CD4-positive, CD25-positive, alpha-beta regulatory T cell (primary cell): Measurements from ENCODE around the gene NECTIN2. TPM values are rescaled to one million over a fixed set of nuclear protein-coding genes. Genes with fewer than 3 reads are reported as not detected.
"Not testable (repeated sequence)": the region's sequence is repeated elsewhere in the genome, so short reads cannot be mapped to it uniquely, and the experiment has no call there.

ENCODE experiments used
- ATAC-seq, 2 donors: fragments of 150-1000 bp; cut with Tn5 transposase; one replicate each; pipeline ENCODE4 v1.10.0; 2021; ENCODE audit warnings: low read depth in 2 of 2, moderate number of reproducible peaks in 2 of 2, moderate library complexity in 1 of 2
- DNase-seq, 3 donors: peaks; one replicate each; pipeline versions ENCODE4 v3.0.0 to v3.0.0-alpha.2; 2012 to 2022; ENCODE audit warnings: mixed read lengths in 1 of 3
- H3K27ac ChIP-seq: one replicate; pipeline ENCODE4 v1.7.0; 2013; ENCODE audit warnings: mild to moderate bottlenecking, low read length; ENCODE audit not compliant: insufficient read depth, poor library complexity, severe bottlenecking
- H3K27me3 ChIP-seq: one replicate; pipeline ENCODE4 v1.7.0; 2013; ENCODE audit warnings: low read length; ENCODE audit not compliant: control insufficient read depth, insufficient read depth
- H3K36me3 ChIP-seq: one replicate; pipeline ENCODE4 v1.7.0; 2013; ENCODE audit warnings: mild to moderate bottlenecking, low read length, moderate library complexity; ENCODE audit not compliant: control insufficient read depth, insufficient read depth
- H3K4me1 ChIP-seq: 2 replicates; pipeline ENCODE4 v1.7.0; 2013; ENCODE audit warnings: mild to moderate bottlenecking, low read length; ENCODE audit not compliant: insufficient read depth, control insufficient read depth, poor library complexity, severe bottlenecking
- H3K4me3 ChIP-seq: one replicate; pipeline ENCODE4 v1.7.0; 2013; ENCODE audit warnings: low read depth, mild to moderate bottlenecking, low read length, moderate library complexity
- H3K9me3 ChIP-seq, 2 experiments: 1 replicate in 1 of 2; 2 replicates in 1 of 2; pipeline ENCODE4 v1.7.0; 2013; ENCODE audit warnings: low read length in 2 of 2, mild to moderate bottlenecking in 1 of 2, moderate library complexity in 1 of 2; ENCODE audit not compliant: control insufficient read depth in 2 of 2
- H3K27ac Mint-ChIP-seq, 3 donors: one replicate each; pipeline ENCODE4 v1.8.0; 2020 to 2022; ENCODE audit warnings: mild to moderate bottlenecking in 3 of 3, mixed read lengths in 3 of 3, moderate library complexity in 2 of 3
- H3K27me3 Mint-ChIP-seq: one replicate; pipeline ENCODE4 v1.8.0; 2022; ENCODE audit warnings: mild to moderate bottlenecking, mixed read lengths
- H3K36me3 Mint-ChIP-seq: one replicate; pipeline ENCODE4 v1.8.0; 2020; ENCODE audit warnings: mixed read lengths
- H3K4me1 Mint-ChIP-seq, 4 donors: one replicate each; pipeline ENCODE4 v1.8.0; 2020 to 2022; ENCODE audit warnings: mixed read lengths in 4 of 4, mild to moderate bottlenecking in 1 of 4
- H3K4me3 Mint-ChIP-seq, 4 donors: one replicate each; pipeline ENCODE4 v1.8.0; 2020 to 2022; ENCODE audit warnings: mild to moderate bottlenecking in 4 of 4, mixed read lengths in 4 of 4, moderate library complexity in 3 of 4
- H3K9me3 Mint-ChIP-seq, 7 donors: one replicate each; pipeline ENCODE4 v1.8.0; 2020 to 2022; ENCODE audit warnings: mixed read lengths in 7 of 7, mild to moderate bottlenecking in 3 of 7, moderate library complexity in 2 of 7
- polyA plus RNA-seq, 4 donors: library from polyadenylated mRNA; unstranded; fragments of 300-500 nt; fragmentation: Illumina TruSeq; gene quantifications; one replicate each; pipeline ENCODE4 v1.2.3, GENCODE V29; 2021
- total RNA-seq: library from RNA; stranded (reverse); gene quantifications from one replicate; pipeline ENCODE4 v1.2.3, GENCODE V29; 2022

NECTIN2 gene
- total and polyA plus RNA-seq, 5 donors from 2014 or later: 1.1 TPM; not detected in 4

- no peak for ATAC-seq
- H3K36me3 ChIP-seq: no peaks in the 10 kb centered on the region
- H3K27me3 ChIP-seq: no peaks in the 10 kb centered on the region
- Mint-ChIP-seq H3K27me3 (peaks cover 5% of the 10 kb centered on the region), H3K4me3 (no peak overlapping the region), H3K36me3 (no peaks in the 10 kb centered on the region), H3K27ac (no peak overlapping the region), H3K4me1 (peaks cover 0 to 3% (median 2%) of the 10 kb centered on the region in 4 donors), H3K9me3 (peaks cover 0 to 2% (median 0%) of the 10 kb centered on the region in 7 donors)
- no peak for DNase-seq
- H3K4me1 ChIP-seq: no peaks in the 10 kb centered on the region
- H3K27ac ChIP-seq: no peak overlapping the region
- no peak overlapping the region for H3K4me3 ChIP-seq
- no peaks in the 10 kb centered on the region for H3K9me3 ChIP-seq
Measured at GRCh38 chr19:44874317-44874716, 28.2 kb downstream of the NECTIN2 start.

- H3K4me3 Mint-ChIP-seq: no peak overlapping the region
- no peak overlapping the region for H3K27ac Mint-ChIP-seq
Measured at GRCh38 chr19:44875666-44876451, 29.8 kb downstream of the NECTIN2 start.

GRCh38 chr19:44876930-44877535 is 30.9 kb downstream of the NECTIN2 start:
- H3K4me1 Mint-ChIP-seq: peaks cover 0 to 3% (median 2%) of the 10 kb centered on the region in 4 donors
- peaks cover 0 to 2% (median 0%) of the 10 kb centered on the region in 7 donors for H3K9me3 Mint-ChIP-seq

More at GRCh38 chr19:44875666-44876451, 29.8 kb downstream of the NECTIN2 start:
- Histone ChIP-seq H3K9me3 (no peaks in the 10 kb centered on the region), H3K4me1 (no peaks in the 10 kb centered on the region), H3K27me3 (no peaks in the 10 kb centered on the region), H3K4me3 (no peak overlapping the region), H3K27ac (no peak overlapping the region), H3K36me3 (no peaks in the 10 kb centered on the region)
- no peak for ATAC-seq
- no peak for DNase-seq
- H3K4me1 Mint-ChIP-seq: peaks cover 0 to 3% (median 2%) of the 10 kb centered on the region in 4 donors
- H3K9me3 Mint-ChIP-seq: peaks cover 0 to 2% (median 0%) of the 10 kb centered on the region in 7 donors
- H3K27me3 Mint-ChIP-seq: no peaks in the 10 kb centered on the region
- no peaks in the 10 kb centered on the region for H3K36me3 Mint-ChIP-seq

GRCh38 chr19:44878120-44878865 is 32.2 kb downstream of the NECTIN2 start:
- H3K9me3 Mint-ChIP-seq: no peaks in the 10 kb centered on the region
- no peak overlapping the region for H3K27ac ChIP-seq
- H3K36me3 Mint-ChIP-seq: no peaks in the 10 kb centered on the region
- no peaks in the 10 kb centered on the region for H3K36me3 ChIP-seq
- H3K27me3 Mint-ChIP-seq: no peaks in the 10 kb centered on the region
- no peaks in the 10 kb centered on the region for H3K9me3 ChIP-seq
- no peaks in the 10 kb centered on the region for H3K27me3 ChIP-seq
- H3K27ac Mint-ChIP-seq: peak overlapping the region in 1 of 3 donors; percentile 69
- H3K4me1 Mint-ChIP-seq: peaks cover 0 to 3% (median 2%) of the 10 kb centered on the region in 4 donors
- no peak for ATAC-seq
- no peak for DNase-seq
- no peak overlapping the region for H3K4me3 ChIP-seq
- no peak overlapping the region for H3K4me3 Mint-ChIP-seq
- no peaks in the 10 kb centered on the region for H3K4me1 ChIP-seq

More at GRCh38 chr19:44876930-44877535, 30.9 kb downstream of the NECTIN2 start:
- H3K27me3 Mint-ChIP-seq: no peaks in the 10 kb centered on the region
- ATAC-seq (no peak), DNase-seq (no peak)
- Histone ChIP-seq H3K27me3 (no peaks in the 10 kb centered on the region), H3K4me1 (no peaks in the 10 kb centered on the region), H3K4me3 (no peak overlapping the region), H3K27ac (no peak overlapping the region), H3K36me3 (no peaks in the 10 kb centered on the region), H3K9me3 (no peaks in the 10 kb centered on the region)
- H3K36me3 Mint-ChIP-seq: no peaks in the 10 kb centered on the region
- no peak overlapping the region for H3K4me3 Mint-ChIP-seq
- no peak overlapping the region for H3K27ac Mint-ChIP-seq

GRCh38 chr19:44879309-44880065 is 33.4 kb downstream of the NECTIN2 start:
- Histone ChIP-seq H3K9me3 (no peaks in the 10 kb centered on the region), H3K27ac (no peak overlapping the region), H3K4me1 (no peaks in the 10 kb centered on the region), H3K36me3 (no peaks in the 10 kb centered on the region), H3K27me3 (no peaks in the 10 kb centered on the region), H3K4me3 (no peak overlapping the region)
- Mint-ChIP-seq H3K4me3 (no peak overlapping the region), H3K9me3 (no peaks in the 10 kb centered on the region), H3K27me3 (peaks cover 1% of the 10 kb centered on the region), H3K4me1 (peaks cover 0 to 3% (median 2%) of the 10 kb centered on the region in 4 donors), H3K27ac (no peak overlapping the region), H3K36me3 (no peaks in the 10 kb centered on the region)
- ATAC-seq (no peak), DNase-seq (no peak)

GRCh38 chr19:44882063-44882462 is 36.0 kb downstream of the NECTIN2 start:
- Histone ChIP-seq H3K9me3 (no peaks in the 10 kb centered on the region), H3K4me1 (no peaks in the 10 kb centered on the region), H3K27ac (no peak overlapping the region), H3K36me3 (no peaks in the 10 kb centered on the region), H3K4me3 (no peak overlapping the region), H3K27me3 (no peaks in the 10 kb centered on the region)
- Mint-ChIP-seq H3K4me3 (no peak overlapping the region), H3K9me3 (no peaks in the 10 kb centered on the region), H3K36me3 (no peaks in the 10 kb centered on the region), H3K27me3 (peaks cover 4% of the 10 kb centered on the region), H3K4me1 (peaks cover 0 to 3% (median 0%) of the 10 kb centered on the region in 4 donors), H3K27ac (no peak overlapping the region)
- ATAC-seq (no peak), DNase-seq (no peak)

GRCh38 chr19:44882619-44883397 is 36.7 kb downstream of the NECTIN2 start:
- H3K4me3 ChIP-seq, H3K36me3 Mint-ChIP-seq, H3K27ac ChIP-seq, H3K36me3 ChIP-seq, ATAC-seq, H3K4me1 ChIP-seq, DNase-seq, H3K9me3 Mint-ChIP-seq, H3K9me3 ChIP-seq, H3K27me3 ChIP-seq, H3K27ac Mint-ChIP-seq, H3K4me1 Mint-ChIP-seq, H3K4me3 Mint-ChIP-seq, H3K27me3 Mint-ChIP-seq: not testable (repeated sequence)
